ENCODE measurements around the gene MARCKSL1. TPM values are rescaled to one million over a fixed set of nuclear protein-coding genes. Genes with fewer than 3 reads are reported as not detected.

The MARCKSL1 gene
- total and polyA plus RNA-seq, 2 of the 13 experiments (the other 11 are each of a cell fraction or from before 2014, with no cell fraction given) = 81.9 to 155 TPM

GRCh38 chr1:32337855-32338636 is 2.0 kb upstream of the MARCKSL1 start (continued):
- TF ChIP-seq TEAD3 (CRISPR knock-in tag; optimal IDR thresholded peaks at IDR 0.05; ENCODE audit: borderline replicate concordance) = no peak
- no peak for TF ChIP-seq ZNF850 (CRISPR knock-in tag; conservative IDR thresholded peaks at IDR 0.05)
- no peak for TF ChIP-seq ZFY (CRISPR knock-in tag; IDR thresholded peaks at IDR 0.05)
- TF ChIP-seq CREBL2 (CRISPR knock-in tag; IDR thresholded peaks at IDR 0.05; ENCODE audit: borderline replicate concordance) = no peak
- no peak for TF ChIP-seq ZNF616 (CRISPR knock-in tag; IDR thresholded peaks at IDR 0.05; ENCODE audit: low read depth)
- no peak for TF ChIP-seq ZNF329 (CRISPR knock-in tag; IDR thresholded peaks at IDR 0.05; ENCODE audit: low read depth)
- TF ChIP-seq HIC2 (CRISPR knock-in tag; IDR thresholded peaks at IDR 0.05; ENCODE audit: low read depth) = no peak
- no peak for TF ChIP-seq ZNF546 (CRISPR knock-in tag; conservative IDR thresholded peaks at IDR 0.05)
- TF ChIP-seq ZNF883 (CRISPR knock-in tag; IDR thresholded peaks at IDR 0.05; ENCODE audit: not compliant biosample characterization) = no peak
- TF ChIP-seq ZNF766 (CRISPR knock-in tag; IDR thresholded peaks at IDR 0.05; ENCODE audit: borderline replicate concordance) = no peak
- no peak for TF ChIP-seq HNRNPLL (IDR thresholded peaks at IDR 0.05; ENCODE audit: low read depth, low read length, poor library complexity, severe bottlenecking)
- no peak for TF ChIP-seq MZF1 (CRISPR knock-in tag; IDR thresholded peaks at IDR 0.05; ENCODE audit: borderline replicate concordance)
- TF ChIP-seq TMF1 (CRISPR knock-in tag; IDR thresholded peaks at IDR 0.05; ENCODE audit: low read depth) = no peak
- TF ChIP-seq MYC (CRISPR knock-in tag; IDR thresholded peaks at IDR 0.05; ENCODE audit: borderline replicate concordance) = no peak
- TF ChIP-seq ZNF460 (CRISPR knock-in tag; IDR thresholded peaks at IDR 0.05; ENCODE audit: borderline replicate concordance) = no peak
- no peak for TF ChIP-seq ZMAT3 (CRISPR knock-in tag; conservative IDR thresholded peaks at IDR 0.05)
- TF ChIP-seq JUN (CRISPR knock-in tag; IDR thresholded peaks at IDR 0.05) = no peak
- no peak for TF ChIP-seq ZNF691 (CRISPR knock-in tag; IDR thresholded peaks at IDR 0.05; ENCODE audit: borderline replicate concordance, low read depth)
- TF ChIP-seq TBX2 (CRISPR knock-in tag; IDR thresholded peaks at IDR 0.05; ENCODE audit: borderline replicate concordance) = peak; percentile 63; the same call in 1 of the 2 replicates
- TF ChIP-seq FOXJ3 (CRISPR knock-in tag; IDR thresholded peaks at IDR 0.05; ENCODE audit: borderline replicate concordance) = no peak
- TF ChIP-seq TFDP1 (CRISPR knock-in tag; IDR thresholded peaks at IDR 0.05; ENCODE audit: borderline replicate concordance) = no peak
- TF ChIP-seq ZBTB39 (CRISPR knock-in tag; IDR thresholded peaks at IDR 0.05) = no peak
- TF ChIP-seq PHF5A (CRISPR knock-in tag; IDR thresholded peaks at IDR 0.05; ENCODE audit: low read depth, unreplicated experiment) = no peak
- no peak for TF ChIP-seq RAD21 (CRISPR knock-in tag; IDR thresholded peaks at IDR 0.05)

All from HepG2 (cell line).